GM19193 (cell line): ENCODE results near the gene MYH3.

Experiments used
- POLR2A ChIP-seq: IDR thresholded peaks from 4 replicates; pipeline ENCODE4 v1.6.1; 2011; ENCODE audit not compliant: insufficient read depth, insufficient read length; ENCODE audit errors: extremely low read depth

The MYH3 gene

GRCh38 chr17:10628756-10629155 lies 28.4 kb downstream of the MYH3 start:
- TF ChIP-seq POLR2A, result no peak

GRCh38 chr17:10626390-10626789 lies 30.7 kb downstream of the MYH3 start:
- no peak for TF ChIP-seq POLR2A

- no peak for TF ChIP-seq POLR2A
These were observed 32.1 kb downstream of the MYH3 start for GRCh38 chr17:10624969-10625368.

- TF ChIP-seq POLR2A, result no peak
These were observed 33.3 kb downstream of the MYH3 start for GRCh38 chr17:10623737-10624338.

- TF ChIP-seq POLR2A, result no peak
These were observed 34.3 kb downstream of the MYH3 start for GRCh38 chr17:10622617-10623485.

- TF ChIP-seq POLR2A, result no peak
These were observed 35.7 kb downstream of the MYH3 start for GRCh38 chr17:10621397-10621796.

- TF ChIP-seq POLR2A, result no peak
These were observed 36.3 kb downstream of the MYH3 start for GRCh38 chr17:10620823-10621222.

- no peak for TF ChIP-seq POLR2A
These were observed 38.9 kb downstream of the MYH3 start for GRCh38 chr17:10618202-10618635.

- no peak for TF ChIP-seq POLR2A
These were observed 40.0 kb downstream of the MYH3 start for GRCh38 chr17:10617120-10617505.

- no peak for TF ChIP-seq POLR2A
These were observed 40.5 kb downstream of the MYH3 start for GRCh38 chr17:10616502-10617119.

GRCh38 chr17:10614536-10615155 lies 42.5 kb downstream of the MYH3 start:
- no peak for TF ChIP-seq POLR2A

- TF ChIP-seq POLR2A, result no peak
These were observed 43.2 kb downstream of the MYH3 start for GRCh38 chr17:10613775-10614513.

- no peak for TF ChIP-seq POLR2A
These were observed 44.0 kb downstream of the MYH3 start for GRCh38 chr17:10612957-10613744.

- TF ChIP-seq POLR2A, result no peak
These were observed 46.2 kb downstream of the MYH3 start for GRCh38 chr17:10610884-10611283.
